Naive thymus-derived CD8-positive, alpha-beta T cell (primary cell): ENCODE measurements around the gene NUSAP1. TPM values are rescaled to one million over a fixed set of nuclear protein-coding genes. Genes with fewer than 3 reads are reported as not detected.
"Not testable (repeated sequence)": the region's sequence is repeated elsewhere in the genome, so short reads cannot be mapped to it uniquely, and the experiment has no call there.

ENCODE experiments used
- ATAC-seq, 2 donors: fragments of 150-1000 bp; cut with Tn5 transposase in 1 of 2; sonication (Bioruptor Pico), chemical (Tn5 transposase) in 1 of 2; 1 replicate in 1 of 2; 2 replicates in 1 of 2; pipeline ENCODE4 v1.10.0; 2021; ENCODE audit warnings: mild to moderate bottlenecking in 2 of 2, moderate library complexity in 2 of 2
- POLR2A ChIA-PET: fragments of 350-600 bp; sonication (Branson Sonifier 250); formaldehyde crosslinking; loops from one replicate; lab custom pipeline; 2021; ENCODE audit warnings: antibody characterized with exemption; lab: Charles Lee
- DNase-seq, 10 donors: peaks; one replicate each; pipeline versions ENCODE4 v3.0.0 to v3.0.0-alpha.2; 2020 to 2022
- H3K27ac Mint-ChIP-seq, 10 donors: one replicate each; pipeline ENCODE4 v1.8.0; 2020 to 2022; ENCODE audit warnings: mild to moderate bottlenecking in 10 of 10, mixed read lengths in 10 of 10, moderate library complexity in 4 of 10, inconsistent platforms in 1 of 10
- H3K27me3 Mint-ChIP-seq, 5 donors: one replicate each; pipeline ENCODE4 v1.8.0; 2021 to 2022; ENCODE audit warnings: mixed read lengths in 5 of 5
- H3K36me3 Mint-ChIP-seq, 3 donors: one replicate each; pipeline ENCODE4 v1.8.0; 2020 to 2022; ENCODE audit warnings: mixed read lengths in 3 of 3, mild to moderate bottlenecking in 2 of 3, inconsistent platforms in 1 of 3
- H3K4me1 Mint-ChIP-seq, 4 donors: one replicate each; pipeline ENCODE4 v1.8.0; 2021 to 2022; ENCODE audit warnings: mixed read lengths in 4 of 4
- H3K4me3 Mint-ChIP-seq, 10 donors: one replicate each; pipeline ENCODE4 v1.8.0; 2020 to 2022; ENCODE audit warnings: mild to moderate bottlenecking in 10 of 10, mixed read lengths in 10 of 10, moderate library complexity in 6 of 10, inconsistent platforms in 1 of 10
- H3K9me3 Mint-ChIP-seq, 9 donors: one replicate each; pipeline ENCODE4 v1.8.0; 2020 to 2022; ENCODE audit warnings: mixed read lengths in 9 of 9, mild to moderate bottlenecking in 3 of 9, inconsistent platforms in 1 of 9, moderate library complexity in 1 of 9
- polyA plus RNA-seq, 3 donors: library from polyadenylated mRNA; unstranded; fragments of 300-500 nt; fragmentation: Illumina TruSeq; gene quantifications; one replicate each; pipeline ENCODE4 v1.2.3, GENCODE V29; 2021
- total RNA-seq, 8 experiments: library from RNA in 2 of 8; stranded (reverse) in 2 of 8; gene quantifications; one replicate each; pipeline ENCODE4 v1.2.3 and lab custom pipeline; 2021 to 2026

NUSAP1 gene
- total and polyA plus RNA-seq, 5 experiments from 2014 or later: 0.32 to 4.0 (median 1.4) TPM

DNA sequence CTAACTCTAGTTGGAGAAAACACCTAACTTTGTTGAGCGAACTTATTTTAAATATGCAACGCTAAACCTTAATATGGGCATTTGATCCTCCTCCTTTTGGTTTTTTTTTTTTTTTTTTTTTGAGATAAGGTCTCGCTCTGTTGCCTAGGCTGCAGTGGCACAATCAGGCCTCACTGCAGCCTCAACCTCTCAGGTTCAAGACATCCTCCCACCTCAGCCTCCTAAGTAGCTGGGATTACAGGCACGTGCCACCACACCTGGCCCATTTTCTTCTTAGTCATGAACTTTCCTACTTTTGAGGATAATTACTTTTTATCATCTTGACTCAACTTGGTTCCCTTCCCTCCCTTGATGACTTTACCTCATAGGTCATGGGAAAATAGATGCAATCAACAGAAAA is 3.9 kb downstream of the NUSAP1 start:
- Mint-ChIP-seq H3K9me3 (no peaks in the 10 kb centered on the region), H3K4me1 (peaks cover 6 to 33% (median 22%) of the 10 kb centered on the region in 4 donors), H3K27me3 (no peaks in the 10 kb centered on the region), H3K36me3 (no peaks in the 10 kb centered on the region), H3K27ac (no peak overlapping the region), H3K4me3 (no peak overlapping the region)
- POLR2A ChIA-PET: no interaction called here
- DNase-seq (no peak), ATAC-seq (no peak)

DNA sequence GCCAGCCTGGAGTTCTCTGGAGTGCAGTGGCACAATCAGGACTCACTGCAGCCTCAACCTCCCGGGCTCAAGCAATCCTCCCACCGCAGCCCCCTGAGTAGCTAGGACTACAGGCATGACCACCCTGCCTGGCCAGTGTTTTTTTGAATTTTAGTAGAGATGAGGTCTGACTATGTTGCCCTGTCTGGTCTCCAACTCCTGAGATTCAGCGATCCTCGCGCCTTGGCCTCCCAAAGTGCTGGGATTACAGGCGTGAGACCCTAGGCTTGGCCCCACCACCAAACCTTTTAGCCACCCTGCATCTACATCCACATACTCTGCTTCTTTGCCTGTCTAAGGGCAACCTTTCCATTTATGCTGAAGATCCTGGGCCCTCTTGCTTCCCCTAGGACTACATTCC is 4.4 kb downstream of the NUSAP1 start:
- Mint-ChIP-seq H3K27ac (no peak overlapping the region), H3K27me3 (no peaks in the 10 kb centered on the region), H3K9me3 (no peaks in the 10 kb centered on the region), H3K4me1 (peaks cover 5 to 28% (median 17%) of the 10 kb centered on the region in 4 donors), H3K4me3 (no peak overlapping the region), H3K36me3 (no peaks in the 10 kb centered on the region)
- ATAC-seq (no peak), DNase-seq (no peak)
- POLR2A ChIA-PET: interaction anchor here (0.5 kb wide), 1 partner anchor 47 kb away, joined by 6 read pairs; no protein-coding TSS in a partner anchor

DNA sequence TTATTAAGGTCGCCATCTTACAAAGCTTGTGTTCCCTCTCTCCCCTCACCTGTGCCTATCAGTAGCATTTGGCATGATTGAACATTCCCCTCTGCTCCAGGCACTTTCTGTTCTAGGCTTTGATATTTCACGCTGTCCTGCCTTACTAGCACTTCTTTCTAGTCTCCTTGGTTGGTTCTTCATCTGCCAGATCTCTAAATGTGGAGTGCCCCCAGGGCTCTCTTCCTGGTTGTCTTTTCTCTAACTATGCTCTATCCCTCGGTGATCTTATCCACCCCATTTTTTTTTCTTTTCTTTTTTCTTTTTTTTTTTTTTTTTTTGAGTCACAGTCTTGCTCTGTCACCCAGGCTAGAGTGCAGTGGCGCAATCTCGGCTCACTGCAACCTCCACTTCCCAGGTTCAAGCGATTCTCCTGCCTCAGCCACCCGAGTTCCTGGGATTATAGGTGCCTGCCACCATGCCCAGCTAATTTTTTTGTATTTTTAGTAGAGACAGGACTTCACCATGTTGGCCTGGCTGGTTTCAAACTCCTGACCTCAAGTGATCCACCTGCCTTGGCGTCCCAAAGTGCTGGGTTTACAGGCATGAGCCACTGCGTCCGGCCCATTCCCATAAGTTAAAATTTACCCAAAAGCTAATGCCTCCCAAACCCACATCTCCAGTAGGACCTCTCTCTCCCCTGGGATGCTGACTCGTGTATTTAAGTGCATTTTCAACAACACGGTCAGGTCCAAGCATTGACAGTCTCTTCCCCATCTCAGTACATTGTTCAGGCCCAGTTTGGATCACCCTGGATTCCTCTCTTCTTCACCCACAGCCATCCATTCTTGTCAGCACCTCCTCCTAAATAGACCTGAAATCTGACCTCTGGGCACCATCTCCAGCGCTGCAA is 5.2 kb downstream of the NUSAP1 start:
- H3K9me3 Mint-ChIP-seq: no peaks in the 10 kb centered on the region
- H3K4me1 Mint-ChIP-seq: peaks cover under 1 to 21% (median 10%) of the 10 kb centered on the region in 4 donors
- DNase-seq (no peak), ATAC-seq (no peak)
- H3K27me3 Mint-ChIP-seq: no peaks in the 10 kb centered on the region
- POLR2A ChIA-PET: interaction anchor here (0.5 kb wide), 1 partner anchor 47 kb away, joined by 6 read pairs; no protein-coding TSS in a partner anchor
- H3K27ac Mint-ChIP-seq: peak overlapping the region in 1 of 10 donors; percentile 10
- no peak overlapping the region for H3K4me3 Mint-ChIP-seq
- no peaks in the 10 kb centered on the region for H3K36me3 Mint-ChIP-seq

DNA sequence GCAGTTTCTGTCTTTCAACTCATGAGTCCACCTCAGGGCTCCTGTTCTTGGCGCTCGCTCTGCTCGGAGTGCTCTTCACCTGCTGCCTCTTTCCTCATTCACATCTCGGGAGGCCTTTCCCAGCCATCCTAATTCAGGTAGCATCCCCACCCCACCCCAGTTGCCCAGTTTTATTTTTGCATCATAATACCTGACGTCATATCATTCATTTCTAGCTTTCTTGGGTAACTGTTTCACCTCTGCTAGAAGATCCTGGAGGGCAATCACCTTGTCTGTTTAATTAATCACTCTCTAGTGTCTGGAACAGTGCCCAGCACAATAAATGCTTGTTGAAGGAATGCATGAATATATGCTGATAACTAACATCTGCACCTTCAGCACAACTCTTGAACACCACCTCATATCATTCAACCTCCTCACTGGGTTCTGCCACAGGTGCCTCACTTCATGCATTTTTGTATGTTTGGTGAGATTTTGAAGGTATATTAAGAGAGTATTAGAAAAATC is 7.6 kb downstream of the NUSAP1 start:
- POLR2A ChIA-PET: interaction anchor here (1.3 kb wide), 1 partner anchor 57 kb away, joined by 3 read pairs; no protein-coding TSS in a partner anchor
- H3K27me3 Mint-ChIP-seq: no peaks in the 10 kb centered on the region
- no peak for DNase-seq
- H3K27ac Mint-ChIP-seq: no peak overlapping the region
- no peak for ATAC-seq
- H3K36me3 Mint-ChIP-seq: no peaks in the 10 kb centered on the region
- no peak overlapping the region for H3K4me3 Mint-ChIP-seq
- no peaks in the 10 kb centered on the region for H3K9me3 Mint-ChIP-seq
- peaks cover 0 to 7% (median 0%) of the 10 kb centered on the region in 4 donors for H3K4me1 Mint-ChIP-seq

DNA sequence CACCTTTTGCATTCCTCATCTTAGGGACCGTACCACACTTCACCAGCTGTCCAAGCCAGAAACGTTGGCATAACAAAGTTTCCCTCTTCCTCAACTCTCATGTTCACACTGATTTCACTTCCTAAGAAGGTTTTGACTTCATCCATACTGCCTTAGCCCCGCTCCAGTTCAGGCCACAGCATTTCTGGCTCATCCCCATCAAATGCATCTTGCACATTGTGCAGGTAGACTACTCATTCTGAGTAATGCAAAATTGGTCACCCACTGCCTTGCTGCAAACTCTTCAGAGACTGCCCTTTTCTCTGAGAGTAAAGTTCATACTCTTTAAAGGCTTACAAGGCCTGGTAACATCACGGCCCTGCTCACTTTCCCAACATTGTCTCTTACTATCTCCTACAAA is 8.8 kb downstream of the NUSAP1 start:
- ATAC-seq (no peak), DNase-seq (no peak)
- H3K27me3 Mint-ChIP-seq: no peaks in the 10 kb centered on the region
- no peak overlapping the region for H3K27ac Mint-ChIP-seq
- H3K36me3 Mint-ChIP-seq: no peaks in the 10 kb centered on the region
- H3K4me3 Mint-ChIP-seq: no peak overlapping the region
- POLR2A ChIA-PET: interaction anchor here (0.6 kb wide), 1 partner anchor 45 kb away, joined by 3 read pairs; no protein-coding TSS in a partner anchor
- no peaks in the 10 kb centered on the region for H3K9me3 Mint-ChIP-seq
- peaks cover 0 to 4% (median 0%) of the 10 kb centered on the region in 4 donors for H3K4me1 Mint-ChIP-seq

DNA sequence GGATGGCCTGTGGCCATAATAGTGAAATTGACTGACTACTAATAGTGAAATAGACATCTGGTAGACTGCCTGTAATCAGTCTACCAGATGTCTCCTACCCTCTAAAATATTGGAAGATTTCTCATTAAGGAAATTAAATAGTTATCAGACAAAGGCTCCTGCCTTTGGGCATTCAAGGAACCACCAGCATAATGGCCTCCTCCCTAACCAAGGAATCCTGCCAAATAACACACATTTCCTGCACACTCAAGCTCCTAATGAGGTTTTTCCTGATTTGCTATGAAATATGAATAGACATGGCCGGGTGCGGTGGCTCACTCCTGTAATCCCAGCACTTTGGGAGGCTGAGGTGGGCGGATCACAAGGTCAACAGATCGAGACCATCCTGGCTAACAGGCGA is 14.6 kb downstream of the NUSAP1 start:
- DNase-seq: no peak
- POLR2A ChIA-PET: no interaction called here
- Mint-ChIP-seq H3K4me1 (no peaks in the 10 kb centered on the region), H3K27me3 (no peaks in the 10 kb centered on the region), H3K9me3 (no peaks in the 10 kb centered on the region), H3K36me3 (no peaks in the 10 kb centered on the region), H3K4me3 (no peak overlapping the region), H3K27ac (no peak overlapping the region)
- no peak for ATAC-seq

DNA sequence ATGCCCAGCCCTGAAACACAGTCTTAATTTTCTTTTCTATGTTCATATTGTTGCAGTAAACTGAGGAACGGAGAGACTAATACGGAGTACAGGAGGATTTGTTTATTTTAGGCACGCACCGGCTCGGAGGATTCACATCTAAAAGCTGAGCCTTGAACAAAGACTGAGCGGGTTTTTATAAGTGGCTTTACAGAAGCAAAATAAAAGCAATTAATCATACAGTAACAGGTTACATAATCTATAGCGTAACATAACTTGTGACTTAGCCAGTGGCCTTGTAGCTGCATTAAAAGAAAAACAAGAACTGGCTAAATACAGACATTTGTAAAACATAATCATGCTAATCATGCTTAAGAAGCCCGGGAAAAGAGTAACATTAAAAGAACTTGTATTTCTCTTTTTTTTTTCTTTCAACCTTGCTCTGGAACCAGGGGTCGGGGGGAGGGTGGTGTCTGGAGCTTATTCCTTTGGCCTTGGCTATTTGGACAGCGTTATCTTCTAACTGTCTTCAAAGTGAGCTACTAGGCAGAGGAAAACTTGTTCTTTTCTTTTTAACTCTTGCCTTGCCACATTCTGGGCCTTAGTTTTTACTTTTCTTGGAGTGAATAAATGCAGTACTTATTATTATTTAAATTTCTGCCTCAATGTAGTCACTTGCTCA is 17.5 kb downstream of the NUSAP1 start:
- ATAC-seq: no peak
- H3K4me3 Mint-ChIP-seq: no peak overlapping the region
- no peaks in the 10 kb centered on the region for H3K9me3 Mint-ChIP-seq
- H3K27me3 Mint-ChIP-seq: no peaks in the 10 kb centered on the region
- DNase-seq: no peak
- H3K4me1 Mint-ChIP-seq: no peaks in the 10 kb centered on the region
- H3K36me3 Mint-ChIP-seq: no peaks in the 10 kb centered on the region
- H3K27ac Mint-ChIP-seq: peak overlapping the region in 2 of 10 donors; percentile 8 to 76
- POLR2A ChIA-PET: interaction anchor here (0.7 kb wide), 1 partner anchor 9 kb away, joined by 3 read pairs; no protein-coding TSS in a partner anchor

DNA sequence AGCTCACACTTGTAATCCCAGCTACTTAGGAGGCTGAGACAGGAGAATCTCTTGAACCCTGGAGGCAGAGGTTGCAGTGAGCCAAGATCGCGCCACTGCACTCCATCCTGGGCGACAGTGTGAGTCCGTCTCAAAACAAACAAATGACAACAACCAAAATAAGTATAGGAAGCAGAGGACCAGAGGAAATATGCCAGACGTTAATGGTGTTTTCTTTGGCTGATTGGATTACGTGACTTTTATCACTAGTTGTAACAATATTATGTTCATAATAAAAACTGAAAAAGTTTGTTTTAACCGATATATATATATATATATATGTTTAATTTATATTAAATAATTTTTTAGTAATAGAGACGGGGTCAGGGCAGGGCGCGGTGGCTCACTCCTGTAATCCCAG is 21.7 kb downstream of the NUSAP1 start:
- no peaks in the 10 kb centered on the region for H3K36me3 Mint-ChIP-seq
- no peaks in the 10 kb centered on the region for H3K27me3 Mint-ChIP-seq
- H3K9me3 Mint-ChIP-seq: no peaks in the 10 kb centered on the region
- DNase-seq (no peak), ATAC-seq (no peak)
- H3K4me1 Mint-ChIP-seq: no peaks in the 10 kb centered on the region
- H3K4me3 Mint-ChIP-seq: no peak overlapping the region
- POLR2A ChIA-PET: interaction anchor here (0.6 kb wide), 1 partner anchor 40 kb away, joined by 4 read pairs; no protein-coding TSS in a partner anchor
- no peak overlapping the region for H3K27ac Mint-ChIP-seq

DNA sequence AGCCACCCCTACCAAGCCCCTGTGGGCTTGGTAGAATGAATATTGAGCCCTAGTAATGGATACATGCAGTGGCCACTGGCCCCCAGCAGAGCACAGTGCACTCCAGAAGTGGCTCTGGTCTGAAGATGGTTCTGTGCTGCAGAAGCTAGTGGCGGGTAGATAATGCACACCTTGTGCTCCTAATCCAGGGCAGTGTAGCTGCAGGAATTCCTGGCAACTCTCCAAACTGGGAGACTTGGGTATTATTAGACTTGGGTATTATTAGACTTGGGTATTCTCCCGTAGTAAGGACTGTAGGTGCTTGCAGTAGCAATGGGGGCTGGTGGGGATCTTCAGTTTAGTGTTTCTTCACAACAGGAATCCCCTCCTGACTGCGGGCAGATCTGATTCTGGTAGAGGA is 34.7 kb downstream of the NUSAP1 start:
- Mint-ChIP-seq H3K27me3 (no peaks in the 10 kb centered on the region), H3K4me1 (no peaks in the 10 kb centered on the region), H3K36me3 (peaks cover 0 to 3% (median 0%) of the 10 kb centered on the region in 3 donors), H3K4me3 (no peak overlapping the region), H3K9me3 (no peaks in the 10 kb centered on the region), H3K27ac (no peak overlapping the region)
- no peak for ATAC-seq
- no peak for DNase-seq
- POLR2A ChIA-PET: no interaction called here

DNA sequence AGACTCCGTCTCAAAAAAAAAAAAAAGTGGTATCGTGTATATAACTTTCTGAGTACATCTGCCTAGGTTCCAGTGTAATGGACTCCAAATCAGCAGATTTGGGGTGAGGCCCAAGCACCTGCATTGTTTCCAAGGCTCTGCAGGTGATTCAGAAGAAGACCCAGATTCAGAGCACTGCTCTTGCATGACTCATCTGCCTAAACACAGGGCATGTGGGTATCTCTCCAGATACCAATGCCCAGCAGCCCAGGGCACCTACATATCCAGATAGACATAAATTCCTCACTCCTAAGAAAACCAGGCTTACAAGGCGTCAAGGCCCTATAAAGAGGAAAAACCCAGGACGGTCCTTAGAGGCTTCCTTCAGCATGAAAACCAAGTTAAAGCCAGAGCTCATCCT is 45.3 kb downstream of the NUSAP1 start:
- no peak for ATAC-seq
- Mint-ChIP-seq H3K27me3 (no peaks in the 10 kb centered on the region), H3K4me3 (no peak overlapping the region), H3K4me1 (no peaks in the 10 kb centered on the region), H3K9me3 (no peaks in the 10 kb centered on the region), H3K27ac (no peak overlapping the region), H3K36me3 (no peaks in the 10 kb centered on the region)
- POLR2A ChIA-PET: no interaction called here
- no peak for DNase-seq

DNA sequence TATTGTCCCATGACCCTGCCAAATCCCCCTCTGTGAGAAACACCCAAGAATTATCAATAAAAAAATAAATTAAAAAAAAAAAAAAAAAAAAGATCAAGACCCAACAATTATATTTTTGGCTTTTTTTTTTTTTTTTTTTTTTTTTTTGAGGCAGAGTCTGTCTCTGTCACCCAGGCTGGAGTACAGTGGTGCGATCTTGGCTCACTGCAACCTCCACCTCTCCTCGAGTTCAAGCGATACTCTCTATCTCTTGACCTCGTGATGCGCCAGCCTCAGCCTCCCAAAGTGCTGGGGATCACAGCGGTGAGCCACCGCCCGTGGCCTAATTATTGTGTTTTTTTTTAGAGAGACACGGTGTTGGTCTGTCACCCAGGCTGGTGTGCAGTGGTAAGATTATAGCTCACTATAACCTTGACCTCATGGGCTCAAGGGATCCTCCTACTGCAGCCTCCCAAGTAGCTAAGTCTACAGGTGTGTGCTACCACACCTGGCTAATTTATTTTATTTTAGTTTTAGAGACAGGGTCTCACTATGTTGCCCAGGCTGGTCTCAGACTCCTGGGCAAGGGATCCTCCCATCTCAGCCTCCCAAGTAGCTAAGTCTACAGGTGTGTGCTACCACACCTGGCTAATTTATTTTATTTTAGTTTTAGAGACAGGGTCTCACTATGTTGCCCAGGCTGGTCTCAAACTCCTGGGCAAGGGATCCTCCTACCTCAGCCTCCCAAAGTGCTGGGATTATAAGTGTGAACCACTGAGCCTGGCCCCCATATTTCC is 51.5 kb downstream of the NUSAP1 start:
- POLR2A ChIA-PET, H3K9me3 Mint-ChIP-seq, H3K4me1 Mint-ChIP-seq, H3K27ac Mint-ChIP-seq, H3K4me3 Mint-ChIP-seq, ATAC-seq, H3K27me3 Mint-ChIP-seq, DNase-seq: not testable (repeated sequence)
- H3K36me3 Mint-ChIP-seq: peaks cover 0 to 33% (median 6%) of the 10 kb centered on the region in 3 donors

DNA sequence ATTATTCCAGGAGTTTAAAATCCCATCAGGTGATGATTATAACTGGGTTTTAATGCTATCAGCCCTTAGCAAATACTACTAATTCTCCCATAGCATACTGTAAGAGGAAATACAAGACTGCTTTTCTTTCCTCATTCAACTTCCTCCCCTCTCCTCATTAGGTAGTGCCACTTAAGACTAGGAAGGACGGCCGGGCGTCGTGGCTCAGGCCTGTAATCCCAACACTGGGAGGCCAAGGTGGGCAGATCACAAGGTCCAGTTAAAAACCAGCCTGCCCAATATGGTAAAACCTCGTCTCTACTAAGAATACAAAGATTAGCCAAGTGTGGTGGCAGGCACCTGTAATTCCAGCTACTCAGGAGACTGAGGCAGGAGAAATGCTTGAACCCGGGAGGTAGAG is 55.0 kb downstream of the NUSAP1 start:
- POLR2A ChIA-PET: interaction anchor here (0.7 kb wide), 2 partner anchors 17 to 820 kb away, joined by 3 read pairs; no protein-coding TSS in a partner anchor
- DNase-seq (no peak), ATAC-seq (no peak)
- Mint-ChIP-seq H3K4me1 (peaks cover under 1 to 8% (median 3%) of the 10 kb centered on the region in 4 donors), H3K36me3 (peaks cover 2 to 57% (median 8%) of the 10 kb centered on the region in 3 donors), H3K4me3 (no peak overlapping the region), H3K27me3 (no peaks in the 10 kb centered on the region), H3K27ac (peak overlapping the region in 2 of 10 donors; percentile 22 to 50), H3K9me3 (no peaks in the 10 kb centered on the region)
